DMS79 treated with DMSO at 0.1 percent for 48 hours (cell line): ENCODE results near the gene WDR54.

Source experiments
- DNase-seq: peaks from one replicate; lab custom pipeline; 2025; lab: John Stamatoyannopoulos, UW

The WDR54 gene

GRCh38 chr2:74421221-74421870 lies at the start of gene WDR54, which contains the start of gene C2orf81:
WDR54 (plus strand) TSS chr2:74421730; CDS start chr2:74422154, 424 bp downstream.
C2orf81 (minus strand) TSS chr2:74421619; CDS start chr2:74421560, 59 bp downstream.
- DNase-seq, result peak; percentile 93

GRCh38 chr2:74372674-74373073 lies 48.9 kb upstream of the WDR54 start:
- no peak for DNase-seq

- peak; percentile 91 for DNase-seq
Measured at GRCh38 chr2:74373221-74373676, 48.3 kb upstream of the WDR54 start.

GRCh38 chr2:74373985-74374384 lies 47.5 kb upstream of the WDR54 start:
- DNase-seq, result no peak

GRCh38 chr2:74374509-74375205 lies 46.9 kb upstream of the WDR54 start:
- DNase-seq, result peak; percentile 90

GRCh38 chr2:74375838-74376237 lies 45.7 kb upstream of the WDR54 start:
- DNase-seq, result no peak

GRCh38 chr2:74378007-74378406 lies 43.5 kb upstream of the WDR54 start:
- no peak for DNase-seq

GRCh38 chr2:74379851-74380789 lies 41.4 kb upstream of the WDR54 start, which contains the start of gene DCTN1:
DCTN1 (minus strand) TSS chr2:74380311; CDS start chr2:74380037, 274 bp downstream.
- DNase-seq, result peak; percentile 26

GRCh38 chr2:74381751-74382150 lies 39.8 kb upstream of the WDR54 start:
- no peak for DNase-seq

GRCh38 chr2:74383254-74383653 lies 38.3 kb upstream of the WDR54 start:
- DNase-seq, result no peak

- no peak for DNase-seq
Measured at GRCh38 chr2:74384051-74384450, 37.5 kb upstream of the WDR54 start.

- no peak for DNase-seq
Measured at GRCh38 chr2:74385396-74385795, 36.1 kb upstream of the WDR54 start.

- DNase-seq, result no peak
Measured at GRCh38 chr2:74387346-74387745, 34.2 kb upstream of the WDR54 start.

- no peak for DNase-seq
Measured at GRCh38 chr2:74390606-74391005, 30.9 kb upstream of the WDR54 start.

GRCh38 chr2:74391209-74391579 lies 30.3 kb upstream of the WDR54 start:
- DNase-seq, result peak; percentile 54

- peak; percentile 89 for DNase-seq
Measured at GRCh38 chr2:74391580-74392448, 29.7 kb upstream of the WDR54 start.

GRCh38 chr2:74392449-74392743 lies 29.1 kb upstream of the WDR54 start:
- DNase-seq, result no peak

- no peak for DNase-seq
Measured at GRCh38 chr2:74393525-74393924, 28.0 kb upstream of the WDR54 start.

- DNase-seq, result no peak
Measured at GRCh38 chr2:74396149-74396548, 25.4 kb upstream of the WDR54 start.

- DNase-seq, result no peak
Measured at GRCh38 chr2:74399785-74400184, 21.7 kb upstream of the WDR54 start.

- DNase-seq, result no peak
Measured at GRCh38 chr2:74401891-74402290, 19.6 kb upstream of the WDR54 start.

GRCh38 chr2:74406035-74406434 lies 15.5 kb upstream of the WDR54 start:
- DNase-seq, result no peak
